ENCODE data around the gene SLC38A2. TPM values are rescaled to one million over a fixed set of nuclear protein-coding genes. Genes with fewer than 3 reads are reported as not detected.

The SLC38A2 gene
- total RNA-seq, 1 donor = 1,020 TPM

GRCh38 chr12:46369095-46369473 is 3.5 kb downstream of the SLC38A2 start:
- H3K36me3 ChIP-seq (ENCODE audit: insufficient read depth, low read length) = peaks cover 74% of the 10 kb centered on the region
- H4K20me1 ChIP-seq (ENCODE audit: insufficient read depth, low read length) = peaks cover 77% of the 10 kb centered on the region
- H3K4me1 ChIP-seq (ENCODE audit: insufficient read depth, low read length) = peaks cover 60% of the 10 kb centered on the region
- no peak overlapping the region for H2AFZ ChIP-seq (ENCODE audit: low read length)
- DNase-seq (ENCODE audit: insufficient read length, low spot score, missing footprints) = no peak
- H3K79me2 ChIP-seq (ENCODE audit: insufficient read depth, low read length) = peaks cover 87% of the 10 kb centered on the region
- no peaks in the 10 kb centered on the region for H3K27me3 ChIP-seq (ENCODE audit: insufficient read depth, low read length)
- TF ChIP-seq CTCF (IDR thresholded peaks at IDR 0.05; ENCODE audit: extremely low read depth, low read depth, low read length) = no peak
- peak overlapping the region; percentile 96 for H3K4me3 ChIP-seq (ENCODE audit: insufficient read depth, low read length)
- H3K27ac ChIP-seq (ENCODE audit: low read depth, low read length) = peak overlapping the region; percentile 92
- peak overlapping the region; percentile 86 for H3K4me2 ChIP-seq (ENCODE audit: insufficient read depth, low read length)
- no peaks in the 10 kb centered on the region for H3K9me3 ChIP-seq (ENCODE audit: low read depth, low read length)

- H3K9me3 ChIP-seq (ENCODE audit: low read depth, low read length) = no peaks in the 10 kb centered on the region
- H3K4me2 ChIP-seq (ENCODE audit: insufficient read depth, low read length) = peak overlapping the region; percentile 86
- H3K79me2 ChIP-seq (ENCODE audit: insufficient read depth, low read length) = peaks cover 83% of the 10 kb centered on the region
- H4K20me1 ChIP-seq (ENCODE audit: insufficient read depth, low read length) = peaks cover 81% of the 10 kb centered on the region
- peak overlapping the region; percentile 96 for H3K4me3 ChIP-seq (ENCODE audit: insufficient read depth, low read length)
- peaks cover 60% of the 10 kb centered on the region for H3K4me1 ChIP-seq (ENCODE audit: insufficient read depth, low read length)
- TF ChIP-seq CTCF (IDR thresholded peaks at IDR 0.05; ENCODE audit: extremely low read depth, low read depth, low read length) = no peak
- H3K27me3 ChIP-seq (ENCODE audit: insufficient read depth, low read length) = no peaks in the 10 kb centered on the region
- peak overlapping the region; percentile 92 for H3K27ac ChIP-seq (ENCODE audit: low read depth, low read length)
- H3K36me3 ChIP-seq (ENCODE audit: insufficient read depth, low read length) = peaks cover 78% of the 10 kb centered on the region
- peak; percentile 57 for DNase-seq (ENCODE audit: insufficient read length, low spot score, missing footprints)
- no peak overlapping the region for H2AFZ ChIP-seq (ENCODE audit: low read length)
Measured at GRCh38 chr12:46368684-46369083, 3.9 kb downstream of the SLC38A2 start.

- peaks cover 78% of the 10 kb centered on the region for H3K79me2 ChIP-seq (ENCODE audit: insufficient read depth, low read length)
- H3K4me1 ChIP-seq (ENCODE audit: insufficient read depth, low read length) = peaks cover 58% of the 10 kb centered on the region
- DNase-seq (ENCODE audit: insufficient read length, low spot score, missing footprints) = no peak
- peaks cover 86% of the 10 kb centered on the region for H4K20me1 ChIP-seq (ENCODE audit: insufficient read depth, low read length)
- no peaks in the 10 kb centered on the region for H3K9me3 ChIP-seq (ENCODE audit: low read depth, low read length)
- TF ChIP-seq CTCF (IDR thresholded peaks at IDR 0.05; ENCODE audit: extremely low read depth, low read depth, low read length) = no peak
- H2AFZ ChIP-seq (ENCODE audit: low read length) = no peak overlapping the region
- H3K4me3 ChIP-seq (ENCODE audit: insufficient read depth, low read length) = peak overlapping the region; percentile 96
- no peaks in the 10 kb centered on the region for H3K27me3 ChIP-seq (ENCODE audit: insufficient read depth, low read length)
- H3K27ac ChIP-seq (ENCODE audit: low read depth, low read length) = peak overlapping the region; percentile 92
- peaks cover 84% of the 10 kb centered on the region for H3K36me3 ChIP-seq (ENCODE audit: insufficient read depth, low read length)
- H3K4me2 ChIP-seq (ENCODE audit: insufficient read depth, low read length) = peak overlapping the region; percentile 86
Measured at GRCh38 chr12:46368138-46368537, 4.4 kb downstream of the SLC38A2 start.

- H3K4me3 ChIP-seq (ENCODE audit: insufficient read depth, low read length) = peak overlapping the region; percentile 96
- DNase-seq (ENCODE audit: insufficient read length, low spot score, missing footprints) = peak; percentile 62
- peaks cover 74% of the 10 kb centered on the region for H3K79me2 ChIP-seq (ENCODE audit: insufficient read depth, low read length)
- peak overlapping the region; percentile 92 for H3K27ac ChIP-seq (ENCODE audit: low read depth, low read length)
- H4K20me1 ChIP-seq (ENCODE audit: insufficient read depth, low read length) = peaks cover 92% of the 10 kb centered on the region
- H3K9me3 ChIP-seq (ENCODE audit: low read depth, low read length) = no peaks in the 10 kb centered on the region
- no peak for TF ChIP-seq CTCF (IDR thresholded peaks at IDR 0.05; ENCODE audit: extremely low read depth, low read depth, low read length)
- H3K4me1 ChIP-seq (ENCODE audit: insufficient read depth, low read length) = peaks cover 58% of the 10 kb centered on the region
- no peaks in the 10 kb centered on the region for H3K27me3 ChIP-seq (ENCODE audit: insufficient read depth, low read length)
- H2AFZ ChIP-seq (ENCODE audit: low read length) = no peak overlapping the region
- peaks cover 90% of the 10 kb centered on the region for H3K36me3 ChIP-seq (ENCODE audit: insufficient read depth, low read length)
- peak overlapping the region; percentile 86 for H3K4me2 ChIP-seq (ENCODE audit: insufficient read depth, low read length)
Measured at GRCh38 chr12:46367351-46368029, 5.1 kb downstream of the SLC38A2 start.
